ENCODE results near the gene TCF4.

- TF ChIP-seq POLR2A (IDR thresholded peaks at IDR 0.05; ENCODE audit: low read depth, low read length), result no peak
- no peak for TF ChIP-seq PAX5 (IDR thresholded peaks at IDR 0.05; ENCODE audit: insufficient read depth, low read length, severe bottlenecking)
- TF ChIP-seq POLR2AphosphoS5 (IDR thresholded peaks at IDR 0.05; ENCODE audit: low read depth, low read length), result no peak
- no peak for TF ChIP-seq POU2F2 (IDR thresholded peaks at IDR 0.05; ENCODE audit: low read depth, low read length)
- TF ChIP-seq SPI1 (IDR thresholded peaks at IDR 0.05; ENCODE audit: low read depth, low read length), result no peak
- TF ChIP-seq TAF1 (IDR thresholded peaks at IDR 0.05; ENCODE audit: low read depth, low read length), result no peak
These were observed 263.8 kb downstream of the TCF4 start for GRCh38 chr18:55324166-55324565.
